Activated CD4-positive, alpha-beta T cell treated with anti-CD3 and anti-CD28 coated beads, Interleukin-2, amount 50 U/mL, for 16 hours (primary cell): ENCODE results near the gene DLG2.

Experiments used
- DNase-seq: peaks from one replicate; pipeline ENCODE4 v3.0.0-alpha.2; 2020

The DLG2 gene

GRCh38 chr11:85541683-85542082 is 85.5 kb downstream of the DLG2 start:
- no peak for DNase-seq

- DNase-seq = no peak
Observed at GRCh38 chr11:85540635-85541205, 86.4 kb downstream of the DLG2 start.

GRCh38 chr11:85540181-85540580 is 87.0 kb downstream of the DLG2 start:
- no peak for DNase-seq

GRCh38 chr11:85539740-85540139 is 87.4 kb downstream of the DLG2 start:
- no peak for DNase-seq

- no peak for DNase-seq
Observed at GRCh38 chr11:85539029-85539689, 88.0 kb downstream of the DLG2 start.

- DNase-seq = no peak
Observed at GRCh38 chr11:85536438-85536837, 90.7 kb downstream of the DLG2 start.

GRCh38 chr11:85534806-85535205 is 92.3 kb downstream of the DLG2 start:
- no peak for DNase-seq

GRCh38 chr11:85531191-85531897 is 95.8 kb downstream of the DLG2 start:
- no peak for DNase-seq

- DNase-seq = no peak
Observed at GRCh38 chr11:85530634-85531033, 96.5 kb downstream of the DLG2 start.

GRCh38 chr11:85526564-85526963 is 100.6 kb downstream of the DLG2 start:
- no peak for DNase-seq

GRCh38 chr11:85525686-85526085 is 101.5 kb downstream of the DLG2 start:
- no peak for DNase-seq

- DNase-seq = no peak
Observed at GRCh38 chr11:85517272-85517671, 109.9 kb downstream of the DLG2 start.

- DNase-seq = peak; percentile 1
Observed at GRCh38 chr11:85495918-85496317, 131.2 kb downstream of the DLG2 start.

GRCh38 chr11:85494396-85494795 is 132.7 kb downstream of the DLG2 start:
- no peak for DNase-seq

- no peak for DNase-seq
Observed at GRCh38 chr11:85485902-85486301, 141.2 kb downstream of the DLG2 start.

- DNase-seq = no peak
Observed at GRCh38 chr11:85483861-85484260, 143.3 kb downstream of the DLG2 start.

- DNase-seq = no peak
Observed at GRCh38 chr11:85481862-85482261, 145.3 kb downstream of the DLG2 start.

- no peak for DNase-seq
Observed at GRCh38 chr11:85475660-85476517, 151.3 kb downstream of the DLG2 start.

- DNase-seq = no peak
Observed at GRCh38 chr11:85472953-85473352, 154.2 kb downstream of the DLG2 start.

GRCh38 chr11:85464283-85464682 is 162.9 kb downstream of the DLG2 start:
- no peak for DNase-seq

- DNase-seq = no peak
Observed at GRCh38 chr11:85459304-85459703, 167.8 kb downstream of the DLG2 start.

GRCh38 chr11:85444479-85444878 is 182.7 kb downstream of the DLG2 start:
- DNase-seq = no peak

- no peak for DNase-seq
Observed at GRCh38 chr11:85440273-85440672, 186.9 kb downstream of the DLG2 start.
